OCI-LY7 (cell line): Measurements from ENCODE around the gene CARD19. TPM values are rescaled to one million over a fixed set of nuclear protein-coding genes. Genes with fewer than 3 reads are reported as not detected.

ENCODE experiments used
- BruUV-seq: library from RNA; stranded (reverse); fragments of 400-500 nt; replicated peaks from 2 replicates; lab custom pipeline; 2021; lab: Mats Ljungman, UMichigan
- CTCF ChIA-PET: fragments of 300-600 bp; sonication (Branson Sonifier 250); formaldehyde crosslinking; loops from one replicate; lab custom pipeline; 2022; ENCODE audit warnings: antibody characterized with exemption; ENCODE audit not compliant: unreplicated experiment; lab: Charles Lee
- POLR2A ChIA-PET: fragments of 300-600 bp; sonication (Branson Sonifier 250); formaldehyde crosslinking; loops from one replicate; lab custom pipeline; 2022; ENCODE audit warnings: antibody characterized with exemption; lab: Charles Lee
- DNase-seq: peaks from one replicate; pipeline ENCODE4 v3.0.0-alpha.2; 2015; ENCODE audit warnings: low spot score
- H2AFZ ChIP-seq: fragments of 200-600 bp; sonication (generic), shearing (Covaris generic); 2 replicates; pipeline ENCODE4 v1.6.1; 2014; ENCODE audit warnings: mild to moderate bottlenecking, antibody characterized with exemption, low read length, moderate library complexity
- H3K27ac ChIP-seq: fragments of 200-600 bp; sonication (generic); 2 replicates; pipeline ENCODE4 v1.5.1; 2014; ENCODE audit warnings: mixed run types, low read depth, mild to moderate bottlenecking, moderate library complexity, low read length, inconsistent platforms; ENCODE audit not compliant: poor library complexity, severe bottlenecking
- H3K36me3 ChIP-seq: fragments of 200-600 bp; sonication (generic); 2 replicates; pipeline ENCODE4 v1.6.1; 2014; ENCODE audit warnings: mild to moderate bottlenecking, antibody characterized with exemption, low read length, moderate library complexity, mixed read lengths; ENCODE audit not compliant: insufficient read depth
- H3K4me1 ChIP-seq: fragments of 200-600 bp; sonication (generic); 2 replicates; pipeline ENCODE4 v1.5.1; 2014; ENCODE audit warnings: mild to moderate bottlenecking, low read length; ENCODE audit not compliant: insufficient read depth, poor library complexity, severe bottlenecking
- H3K4me2 ChIP-seq: fragments of 200-600 bp; sonication (generic); 2 replicates; pipeline ENCODE4 v1.6.1; 2014; ENCODE audit warnings: mild to moderate bottlenecking, low read length
- H3K4me3 ChIP-seq: fragments of 200-600 bp; sonication (generic); 2 replicates; pipeline ENCODE4 v1.5.1; 2014; ENCODE audit warnings: mild to moderate bottlenecking, low read depth, low read length; ENCODE audit not compliant: poor library complexity, severe bottlenecking
- H3K79me2 ChIP-seq: fragments of 200-600 bp; sonication (generic); 2 replicates; pipeline ENCODE4 v1.6.1; 2016; ENCODE audit warnings: low read depth, mild to moderate bottlenecking, low read length, moderate library complexity, mixed read lengths; ENCODE audit not compliant: insufficient read depth
- H3K9me2 ChIP-seq: fragments of 200-600 bp; sonication (generic); 2 replicates; pipeline ENCODE4 v1.6.1; 2016; ENCODE audit warnings: mild to moderate bottlenecking, low read length, mixed read lengths; ENCODE audit not compliant: insufficient read depth
- H3K9me3 ChIP-seq: fragments of 200-600 bp; sonication (generic); 2 replicates; pipeline ENCODE4 v1.6.1; 2014; ENCODE audit warnings: mild to moderate bottlenecking, mixed run types, low read length, mixed read lengths
- H4K20me1 ChIP-seq: fragments of 200-600 bp; sonication (generic); 2 replicates; pipeline ENCODE4 v1.6.1; 2014; ENCODE audit warnings: mild to moderate bottlenecking, antibody characterized with exemption, low read length, moderate library complexity, mixed read lengths; ENCODE audit not compliant: insufficient read depth
- CTCF ChIP-seq: fragments of 200-600 bp; sonication (generic); conservative IDR thresholded peaks from 2 replicates; pipeline ENCODE4 v1.5.1; 2014; ENCODE audit warnings: mild to moderate bottlenecking, antibody characterized with exemption, low read length, moderate library complexity, mixed read lengths
- EZH2phosphoT487 ChIP-seq: fragments of 200-600 bp; sonication (generic); IDR thresholded peaks from 2 replicates; pipeline ENCODE4 v1.6.1; 2018; ENCODE audit warnings: low read depth, borderline replicate concordance, mild to moderate bottlenecking, mixed run types, antibody characterized with exemption, low read length, moderate library complexity, mixed read lengths
- intact Hi-C: fragments of 100-400 bp; cut with micrococcal nuclease; formaldehyde crosslinking; loops from one replicate; pipeline ENCODE4 v1.10.0; 2022; ENCODE audit not compliant: unreplicated experiment
- total RNA-seq, 2 experiments: library from RNA; depleted of rRNA in 1 of 2; stranded (reverse); fragments of >200 nt in 1 of 2; shearing (Covaris generic) in 1 of 2; gene quantifications; 2 replicates each; pipeline ENCODE4 v1.2.3, GENCODE V29; 2014 to 2022

Gene CARD19
- total RNA-seq, 2 experiments from 2014 or later, result 15.8 to 26.8 TPM

DNA sequence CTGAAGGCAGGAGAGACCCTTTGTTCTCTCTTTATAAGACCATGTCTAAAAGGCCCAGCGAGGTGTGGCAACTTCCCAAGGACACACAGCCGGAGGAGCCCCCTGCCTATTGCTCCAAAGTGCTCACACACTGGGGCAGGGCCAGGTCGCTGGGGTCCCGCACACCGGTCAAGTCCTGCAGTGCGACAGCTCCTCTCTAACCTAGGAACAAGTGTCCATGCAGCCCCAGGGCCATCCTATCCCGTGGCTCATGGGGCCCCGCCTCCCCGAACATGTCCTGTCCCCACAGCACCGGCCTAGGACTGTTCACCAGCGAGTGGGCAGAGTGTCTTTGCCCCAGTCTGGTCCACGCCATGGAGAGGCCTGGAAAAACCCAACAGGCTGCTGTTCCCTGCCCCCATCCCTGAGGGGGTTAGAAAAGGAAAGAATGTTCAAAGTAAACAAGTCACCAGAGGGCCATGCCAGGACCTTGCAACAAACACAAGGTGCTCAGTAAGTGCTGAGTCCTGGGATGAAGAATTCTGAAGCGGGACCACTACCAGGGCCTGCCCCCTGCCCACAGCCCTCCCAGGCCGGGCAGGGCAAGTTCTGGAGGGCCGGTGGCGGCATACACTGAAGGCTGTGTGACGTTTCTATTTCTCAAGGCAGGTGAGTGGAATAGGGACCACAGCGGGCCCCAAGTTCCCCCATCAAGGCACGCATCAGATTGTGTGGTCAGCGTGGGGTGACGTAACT, 37.1 kb downstream of the CARD19 start:
- POLR2A ChIA-PET, result interaction anchor here (1.6 kb wide), 1 partner anchor 13 kb away, joined by 3 read pairs; no protein-coding TSS in a partner anchor
- DNase-seq, result no peak
- intact Hi-C loops, result no loop called here

GRCh38 chr9:93133681-93134014, 37.6 kb downstream of the CARD19 start:
- CTCF ChIA-PET, result interaction anchor here (0.6 to 0.8 kb wide), 2 partner anchors 18 to 39 kb away, joined by 3 to 6 read pairs; no protein-coding TSS in a partner anchor
- Histone ChIP-seq H3K4me1 (peaks cover 38% of the 10 kb centered on the region), H4K20me1 (no peaks in the 10 kb centered on the region), H3K9me3 (no peaks in the 10 kb centered on the region), H3K27ac (no peak overlapping the region), H3K4me2 (peak overlapping the region; percentile 96), H2AFZ (peak overlapping the region; percentile 82; the same call in 1 of the 2 replicates), H3K9me2 (no peaks in the 10 kb centered on the region), H3K79me2 (no peaks in the 10 kb centered on the region), H3K4me3 (peak overlapping the region; percentile 83), H3K36me3 (no peaks in the 10 kb centered on the region)
- intact Hi-C loops, result no loop called here
- no TSS peak for BruUV-seq
- POLR2A ChIA-PET, result interaction anchor here (0.6 to 1.6 kb wide), 2 partner anchors 12 to 27 kb away, joined by 3 read pairs; no protein-coding TSS in a partner anchor
- DNase-seq, result no peak
- TF ChIP-seq EZH2phosphoT487, result no peak
- TF ChIP-seq CTCF, result no peak

More for the DNA sequence above, 37.1 kb downstream of the CARD19 start:
- no peaks in the 10 kb centered on the region for H3K9me3 ChIP-seq
- no peak for TF ChIP-seq EZH2phosphoT487
- no peak for TF ChIP-seq CTCF
- BruUV-seq, result no TSS peak
- H2AFZ ChIP-seq, result peak overlapping the region; percentile 82; the same call in 1 of the 2 replicates
- H3K36me3 ChIP-seq, result no peaks in the 10 kb centered on the region
- no peak overlapping the region for H3K27ac ChIP-seq
- H3K4me1 ChIP-seq, result peaks cover 33% of the 10 kb centered on the region
- H3K79me2 ChIP-seq, result no peaks in the 10 kb centered on the region
- no peaks in the 10 kb centered on the region for H3K9me2 ChIP-seq
- H4K20me1 ChIP-seq, result no peaks in the 10 kb centered on the region
- CTCF ChIA-PET, result no interaction called here
- peak overlapping the region; percentile 83 for H3K4me3 ChIP-seq
- peak overlapping the region; percentile 96 for H3K4me2 ChIP-seq
